ENCODE measurements around the gene PYGO1. TPM values are rescaled to one million over a fixed set of nuclear protein-coding genes. Genes with fewer than 3 reads are reported as not detected.
"Not testable (repeated sequence)": the region's sequence is repeated elsewhere in the genome, so short reads cannot be mapped to it uniquely, and the experiment has no call there.

Gene PYGO1
- 1 to 10 TPM in 1 of 2 donors, under 1 TPM in 1; 0.73 to 2.5 TPM for total RNA-seq
- long read RNA-seq: 0 reads

GRCh38 chr15:55588070-55588814, at the start of gene PYGO1:
Gene PYGO1 (minus strand): TSS chr15:55588345. CDS start chr15:55587883, 462 bp downstream.
- ATAC-seq: peak; percentile 46
- intact Hi-C loops (cut with DNase I, micrococcal nuclease): no loop called here
- DNase-seq: peak; percentile 31 to 43

- intact Hi-C loops (cut with DNase I, micrococcal nuclease): no loop called here
- DNase-seq (no peak), ATAC-seq (no peak)
These were observed 48.9 kb upstream of the PYGO1 start for GRCh38 chr15:55637086-55637485.

GRCh38 chr15:55633731-55634130, 45.6 kb upstream of the PYGO1 start:
- no peak for DNase-seq
- intact Hi-C loops (cut with DNase I, micrococcal nuclease): no loop called here
- no peak for ATAC-seq

- ATAC-seq: no peak
These were observed 44.3 kb upstream of the PYGO1 start for GRCh38 chr15:55632434-55632833.

GRCh38 chr15:55630858-55631257, 42.7 kb upstream of the PYGO1 start:
- no peak for DNase-seq
- intact Hi-C loops (cut with DNase I, micrococcal nuclease): no loop called here
- no peak for ATAC-seq

More at GRCh38 chr15:55632434-55632833, 44.3 kb upstream of the PYGO1 start:
- intact Hi-C loops (cut with DNase I, micrococcal nuclease): no loop called here
- DNase-seq: no peak

GRCh38 chr15:55628369-55628730, 40.2 kb upstream of the PYGO1 start:
- no peak for ATAC-seq
- intact Hi-C loops (cut with DNase I, micrococcal nuclease): no loop called here
- DNase-seq: no peak

GRCh38 chr15:55627730-55628368, 39.7 kb upstream of the PYGO1 start:
- DNase-seq (no peak), ATAC-seq (no peak)
- intact Hi-C loops (cut with DNase I, micrococcal nuclease): no loop called here

GRCh38 chr15:55619783-55620182, 31.6 kb upstream of the PYGO1 start:
- DNase-seq (no peak), ATAC-seq (no peak)
- intact Hi-C loops (cut with DNase I, micrococcal nuclease): no loop called here

GRCh38 chr15:55618387-55618786, 30.2 kb upstream of the PYGO1 start:
- ATAC-seq (no peak), DNase-seq (no peak)
- intact Hi-C loops (cut with DNase I, micrococcal nuclease): no loop called here

- ATAC-seq (no peak), DNase-seq (no peak)
- intact Hi-C loops (cut with DNase I, micrococcal nuclease): no loop called here
These were observed 27.3 kb upstream of the PYGO1 start for GRCh38 chr15:55615445-55615844.

GRCh38 chr15:55613727-55614126, 25.6 kb upstream of the PYGO1 start:
- no peak for DNase-seq
- intact Hi-C loops (cut with DNase I, micrococcal nuclease): no loop called here
- ATAC-seq: no peak

GRCh38 chr15:55606214-55606613, 18.1 kb upstream of the PYGO1 start:
- ATAC-seq (no peak), DNase-seq (no peak)
- intact Hi-C loops (cut with DNase I, micrococcal nuclease): no loop called here

- no peak for DNase-seq
- intact Hi-C loops (cut with DNase I, micrococcal nuclease): no loop called here
- ATAC-seq: no peak
These were observed 13.2 kb upstream of the PYGO1 start for GRCh38 chr15:55601374-55601773.

GRCh38 chr15:55599439-55599838, 11.3 kb upstream of the PYGO1 start:
- no peak for DNase-seq
- intact Hi-C loops (cut with DNase I, micrococcal nuclease): no loop called here
- ATAC-seq: no peak

- intact Hi-C loops (cut with DNase I, micrococcal nuclease); ATAC-seq: not testable (repeated sequence)
These were observed 4.9 kb upstream of the PYGO1 start for GRCh38 chr15:55593019-55593418.

GRCh38 chr15:55590788-55591187, 2.6 kb upstream of the PYGO1 start:
- intact Hi-C loops (cut with DNase I, micrococcal nuclease): no loop called here
- no peak for DNase-seq
- ATAC-seq: no peak

More at GRCh38 chr15:55593019-55593418, 4.9 kb upstream of the PYGO1 start:
- not testable (repeated sequence) for DNase-seq

GRCh38 chr15:55589287-55589686, 1.1 kb upstream of the PYGO1 start:
- ATAC-seq: no peak
- intact Hi-C loops (cut with DNase I, micrococcal nuclease): no loop called here
- DNase-seq: no peak

GRCh38 chr15:55588815-55589115, 620 bp upstream of the PYGO1 start:
- intact Hi-C loops (cut with DNase I, micrococcal nuclease): no loop called here
- no peak for ATAC-seq
- DNase-seq: no peak

GRCh38 chr15:55587321-55588069, 650 bp downstream of the PYGO1 start:
- no peak for DNase-seq

GRCh38 chr15:55586808-55587207, 1.3 kb downstream of the PYGO1 start:
- DNase-seq: no peak
- ATAC-seq: no peak
- intact Hi-C loops (cut with DNase I, micrococcal nuclease): no loop called here

More at GRCh38 chr15:55587321-55588069, 650 bp downstream of the PYGO1 start:
- ATAC-seq: peak; percentile 8
- intact Hi-C loops (cut with DNase I, micrococcal nuclease): no loop called here
